AG04449 (cell line): ENCODE measurements around the gene BOC.

ENCODE experiments used
- CTCF ChIA-PET: fragments of 350-600 bp; formaldehyde crosslinking; extraction: SDS; loops from one replicate; lab custom pipeline; 2021; ENCODE audit warnings: antibody characterized with exemption; lab: Yijun Ruan, JAX
- POLR2A ChIA-PET: fragments of 400-600, 350-600 bp; formaldehyde crosslinking; extraction: SDS; loops from one replicate; lab custom pipeline; 2020; ENCODE audit warnings: antibody characterized with exemption, inconsistent platforms; lab: Yijun Ruan, JAX
- DNase-seq: peaks from one replicate; pipeline ENCODE4 v3.0.0-alpha.2; 2010; ENCODE audit warnings: low read depth, low spot score
- H3K4me3 ChIP-seq: 2 replicates; pipeline ENCODE4 v1.5.1; 2011; ENCODE audit warnings: low read depth, mild to moderate bottlenecking, control low read depth, low read length
- CTCF ChIP-seq: IDR thresholded peaks from one replicate; pipeline ENCODE4 v1.5.1; 2011; ENCODE audit warnings: mild to moderate bottlenecking, moderate library complexity, low read length, control low read depth, inconsistent platforms; ENCODE audit not compliant: insufficient read depth; ENCODE audit errors: missing control alignments

Gene BOC

DNA sequence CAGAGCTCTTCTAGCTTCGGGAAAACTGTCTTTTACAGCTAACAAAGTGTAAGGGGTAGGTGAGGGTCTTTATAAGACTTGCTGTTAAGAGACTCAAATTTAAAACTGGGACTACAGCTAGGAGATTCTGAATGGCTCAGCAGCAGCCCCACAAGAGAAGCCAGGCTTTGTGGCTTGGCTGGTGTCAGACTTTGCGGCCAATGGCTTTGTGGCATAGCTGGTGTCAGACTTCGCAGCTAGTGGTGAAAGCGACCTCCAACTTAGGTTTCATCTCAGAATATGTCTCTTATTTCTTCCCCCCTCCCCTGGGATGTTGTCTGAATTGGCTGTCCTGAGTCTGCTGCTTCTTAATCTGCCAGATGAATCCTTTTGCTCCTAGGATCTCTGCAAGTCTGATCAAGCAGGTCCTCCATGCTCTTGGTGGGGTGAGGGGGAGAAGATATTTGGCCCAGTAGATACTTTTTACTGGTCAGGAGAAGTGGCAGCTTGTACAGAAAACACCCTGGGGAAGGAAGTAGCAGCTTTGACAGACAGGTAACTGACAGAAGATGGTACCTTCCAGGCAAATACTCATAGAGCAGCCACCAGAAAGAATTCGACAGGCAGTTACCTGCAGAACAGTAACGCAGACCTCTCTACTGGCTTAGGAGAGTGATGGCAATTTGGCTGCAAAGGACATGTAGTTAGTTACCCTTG, 8.4 kb downstream of the BOC start:
- H3K4me3 ChIP-seq, result no peak overlapping the region
- TF ChIP-seq CTCF, result no peak
- ChIA-PET CTCF (interaction anchor here (1.0 to 1.5 kb wide), 3 partner anchors 13 to 25 kb away, joined by 3 to 4 read pairs (median 3); no protein-coding TSS in a partner anchor), POLR2A (no interaction called here)
- DNase-seq, result no peak

- CTCF ChIA-PET, result interaction anchor here (1.3 kb wide), 1 partner anchor 12 kb away, joined by 3 read pairs; no protein-coding TSS in a partner anchor
- POLR2A ChIA-PET, result no interaction called here
- no peak for DNase-seq
- H3K4me3 ChIP-seq, result no peak overlapping the region
- TF ChIP-seq CTCF, result no peak
Observed at GRCh38 chr3:113220721-113221120, 9.4 kb downstream of the BOC start.

GRCh38 chr3:113221721-113222257, 10.4 kb downstream of the BOC start:
- ChIA-PET POLR2A (no interaction called here), CTCF (interaction anchor here (2.2 kb wide), 1 partner anchor 67 kb away, joined by 5 read pairs; no protein-coding TSS in a partner anchor)
- no peak overlapping the region for H3K4me3 ChIP-seq
- DNase-seq, result no peak
- no peak for TF ChIP-seq CTCF

GRCh38 chr3:113222451-113223086, 11.2 kb downstream of the BOC start:
- no peak for DNase-seq
- no peak overlapping the region for H3K4me3 ChIP-seq
- CTCF ChIA-PET, result interaction anchor here (1.8 to 2.2 kb wide), 2 partner anchors 12 to 66 kb away, joined by 5 to 9 read pairs; no protein-coding TSS in a partner anchor
- no peak for TF ChIP-seq CTCF
- POLR2A ChIA-PET, result no interaction called here

- POLR2A ChIA-PET, result interaction anchor here (0.6 to 0.7 kb wide), 2 partner anchors 11 to 12 kb away, joined by 3 read pairs; partner anchors contain the start of gene BOC
- DNase-seq, result no peak
- H3K4me3 ChIP-seq, result no peak overlapping the region
- TF ChIP-seq CTCF, result no peak
- CTCF ChIA-PET, result interaction anchor here (0.9 to 2.2 kb wide), 5 partner anchors 8 to 189 kb away, joined by 3 to 9 read pairs (median 5); partner anchors contain the start of gene BOC
Observed at GRCh38 chr3:113223475-113224281, 12.3 kb downstream of the BOC start.
